ENCODE data around the gene HP1BP3.

DNA sequence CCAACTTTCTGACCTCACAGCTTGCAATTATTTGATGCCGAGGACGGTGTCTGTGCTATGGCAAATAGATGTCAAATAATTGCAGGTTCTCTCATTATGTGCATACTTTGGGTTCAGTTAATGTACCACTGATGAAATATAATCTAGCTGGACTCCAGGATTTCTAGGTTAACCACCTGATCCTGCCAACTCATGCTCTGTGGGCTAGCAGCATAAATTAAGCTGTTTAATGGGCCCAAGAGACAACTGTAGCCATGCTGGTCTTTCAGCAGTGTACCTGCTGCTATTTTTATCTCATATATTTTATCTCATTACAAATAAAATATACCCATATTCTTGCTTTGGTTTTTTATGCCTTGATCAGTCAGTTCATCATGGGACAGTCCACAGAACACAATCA, 43.3 kb upstream of the HP1BP3 start:
- TF ChIP-seq, protein P1, sequence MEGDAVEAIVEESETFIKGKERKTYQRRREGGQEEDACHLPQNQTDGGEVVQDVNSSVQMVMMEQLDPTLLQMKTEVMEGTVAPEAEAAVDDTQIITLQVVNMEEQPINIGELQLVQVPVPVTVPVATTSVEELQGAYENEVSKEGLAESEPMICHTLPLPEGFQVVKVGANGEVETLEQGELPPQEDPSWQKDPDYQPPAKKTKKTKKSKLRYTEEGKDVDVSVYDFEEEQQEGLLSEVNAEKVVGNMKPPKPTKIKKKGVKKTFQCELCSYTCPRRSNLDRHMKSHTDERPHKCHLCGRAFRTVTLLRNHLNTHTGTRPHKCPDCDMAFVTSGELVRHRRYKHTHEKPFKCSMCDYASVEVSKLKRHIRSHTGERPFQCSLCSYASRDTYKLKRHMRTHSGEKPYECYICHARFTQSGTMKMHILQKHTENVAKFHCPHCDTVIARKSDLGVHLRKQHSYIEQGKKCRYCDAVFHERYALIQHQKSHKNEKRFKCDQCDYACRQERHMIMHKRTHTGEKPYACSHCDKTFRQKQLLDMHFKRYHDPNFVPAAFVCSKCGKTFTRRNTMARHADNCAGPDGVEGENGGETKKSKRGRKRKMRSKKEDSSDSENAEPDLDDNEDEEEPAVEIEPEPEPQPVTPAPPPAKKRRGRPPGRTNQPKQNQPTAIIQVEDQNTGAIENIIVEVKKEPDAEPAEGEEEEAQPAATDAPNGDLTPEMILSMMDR (IDR thresholded peaks at IDR 0.05; ENCODE audit: insufficient read depth, low read length): no peak
- TF ChIP-seq, protein P2, sequence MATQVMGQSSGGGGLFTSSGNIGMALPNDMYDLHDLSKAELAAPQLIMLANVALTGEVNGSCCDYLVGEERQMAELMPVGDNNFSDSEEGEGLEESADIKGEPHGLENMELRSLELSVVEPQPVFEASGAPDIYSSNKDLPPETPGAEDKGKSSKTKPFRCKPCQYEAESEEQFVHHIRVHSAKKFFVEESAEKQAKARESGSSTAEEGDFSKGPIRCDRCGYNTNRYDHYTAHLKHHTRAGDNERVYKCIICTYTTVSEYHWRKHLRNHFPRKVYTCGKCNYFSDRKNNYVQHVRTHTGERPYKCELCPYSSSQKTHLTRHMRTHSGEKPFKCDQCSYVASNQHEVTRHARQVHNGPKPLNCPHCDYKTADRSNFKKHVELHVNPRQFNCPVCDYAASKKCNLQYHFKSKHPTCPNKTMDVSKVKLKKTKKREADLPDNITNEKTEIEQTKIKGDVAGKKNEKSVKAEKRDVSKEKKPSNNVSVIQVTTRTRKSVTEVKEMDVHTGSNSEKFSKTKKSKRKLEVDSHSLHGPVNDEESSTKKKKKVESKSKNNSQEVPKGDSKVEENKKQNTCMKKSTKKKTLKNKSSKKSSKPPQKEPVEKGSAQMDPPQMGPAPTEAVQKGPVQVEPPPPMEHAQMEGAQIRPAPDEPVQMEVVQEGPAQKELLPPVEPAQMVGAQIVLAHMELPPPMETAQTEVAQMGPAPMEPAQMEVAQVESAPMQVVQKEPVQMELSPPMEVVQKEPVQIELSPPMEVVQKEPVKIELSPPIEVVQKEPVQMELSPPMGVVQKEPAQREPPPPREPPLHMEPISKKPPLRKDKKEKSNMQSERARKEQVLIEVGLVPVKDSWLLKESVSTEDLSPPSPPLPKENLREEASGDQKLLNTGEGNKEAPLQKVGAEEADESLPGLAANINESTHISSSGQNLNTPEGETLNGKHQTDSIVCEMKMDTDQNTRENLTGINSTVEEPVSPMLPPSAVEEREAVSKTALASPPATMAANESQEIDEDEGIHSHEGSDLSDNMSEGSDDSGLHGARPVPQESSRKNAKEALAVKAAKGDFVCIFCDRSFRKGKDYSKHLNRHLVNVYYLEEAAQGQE (IDR thresholded peaks at IDR 0.05; ENCODE audit: insufficient replicate concordance, low read depth): no peak
- TF ChIP-seq POLR2AphosphoS5 (IDR thresholded peaks at IDR 0.05; ENCODE audit: low read depth): no peak

Data from HL-60 (cell line).